GM20000 (cell line): Measurements from ENCODE around the gene MYL6B.
"Not testable (repeated sequence)": the region's sequence is repeated elsewhere in the genome, so short reads cannot be mapped to it uniquely, and the experiment has no call there.

ENCODE experiments used
- DNase-seq: peaks from one replicate; pipeline ENCODE4 v3.0.0; 2012; ENCODE audit warnings: low spot score
- TF ChIP-seq, protein P1 (sequence below): IDR thresholded peaks from 2 replicates; pipeline ENCODE4 v1.5.1; 2012; ENCODE audit warnings: mild to moderate bottlenecking, control low read depth; ENCODE audit errors: extremely low read depth, missing control alignments

MYL6B gene

DNA sequence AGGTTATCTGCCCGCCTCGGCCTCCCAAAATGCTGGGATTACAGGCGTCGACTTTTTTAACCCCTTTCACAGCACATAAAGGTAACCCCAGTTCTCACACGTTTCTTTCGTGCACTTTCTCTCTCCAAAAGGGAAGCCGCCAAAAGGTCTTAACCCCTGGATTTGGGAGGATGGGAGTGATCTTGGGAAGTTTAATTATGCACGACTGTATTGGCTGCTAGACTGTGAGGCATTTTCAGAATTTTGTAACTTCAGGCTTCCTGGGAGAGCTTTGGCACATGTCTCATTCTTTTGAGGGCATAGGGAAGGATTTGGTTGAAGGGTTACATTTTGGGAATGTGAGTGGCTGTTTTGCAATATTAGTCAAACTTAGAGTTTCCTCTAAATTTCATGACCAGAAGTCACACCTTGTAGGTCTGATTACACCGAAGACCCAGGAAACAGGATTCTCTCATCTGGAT, 38.3 kb downstream of the MYL6B start:
- TF ChIP-seq, protein P1, sequence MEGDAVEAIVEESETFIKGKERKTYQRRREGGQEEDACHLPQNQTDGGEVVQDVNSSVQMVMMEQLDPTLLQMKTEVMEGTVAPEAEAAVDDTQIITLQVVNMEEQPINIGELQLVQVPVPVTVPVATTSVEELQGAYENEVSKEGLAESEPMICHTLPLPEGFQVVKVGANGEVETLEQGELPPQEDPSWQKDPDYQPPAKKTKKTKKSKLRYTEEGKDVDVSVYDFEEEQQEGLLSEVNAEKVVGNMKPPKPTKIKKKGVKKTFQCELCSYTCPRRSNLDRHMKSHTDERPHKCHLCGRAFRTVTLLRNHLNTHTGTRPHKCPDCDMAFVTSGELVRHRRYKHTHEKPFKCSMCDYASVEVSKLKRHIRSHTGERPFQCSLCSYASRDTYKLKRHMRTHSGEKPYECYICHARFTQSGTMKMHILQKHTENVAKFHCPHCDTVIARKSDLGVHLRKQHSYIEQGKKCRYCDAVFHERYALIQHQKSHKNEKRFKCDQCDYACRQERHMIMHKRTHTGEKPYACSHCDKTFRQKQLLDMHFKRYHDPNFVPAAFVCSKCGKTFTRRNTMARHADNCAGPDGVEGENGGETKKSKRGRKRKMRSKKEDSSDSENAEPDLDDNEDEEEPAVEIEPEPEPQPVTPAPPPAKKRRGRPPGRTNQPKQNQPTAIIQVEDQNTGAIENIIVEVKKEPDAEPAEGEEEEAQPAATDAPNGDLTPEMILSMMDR: no peak
- DNase-seq: no peak

DNA sequence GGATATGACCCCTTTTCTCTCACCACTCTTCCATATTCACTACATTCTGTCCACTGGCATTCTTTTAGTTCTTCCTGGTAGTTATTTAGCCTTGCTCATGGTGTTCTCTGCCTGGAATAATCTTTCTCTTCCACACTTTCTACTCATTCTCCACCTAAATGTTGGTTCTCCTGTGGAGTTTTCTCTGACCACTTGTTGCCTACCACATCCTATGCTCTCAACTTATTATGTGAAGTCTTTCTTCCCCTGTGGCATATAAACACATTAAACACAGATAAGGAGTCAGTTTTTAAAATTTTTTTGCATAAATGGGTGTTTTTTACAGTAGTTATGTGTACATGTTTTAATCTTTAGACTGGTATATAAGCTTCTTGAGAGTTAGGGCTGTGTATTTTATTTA, 40.2 kb downstream of the MYL6B start:
- TF ChIP-seq, protein P1: no peak
- no peak for DNase-seq

DNA sequence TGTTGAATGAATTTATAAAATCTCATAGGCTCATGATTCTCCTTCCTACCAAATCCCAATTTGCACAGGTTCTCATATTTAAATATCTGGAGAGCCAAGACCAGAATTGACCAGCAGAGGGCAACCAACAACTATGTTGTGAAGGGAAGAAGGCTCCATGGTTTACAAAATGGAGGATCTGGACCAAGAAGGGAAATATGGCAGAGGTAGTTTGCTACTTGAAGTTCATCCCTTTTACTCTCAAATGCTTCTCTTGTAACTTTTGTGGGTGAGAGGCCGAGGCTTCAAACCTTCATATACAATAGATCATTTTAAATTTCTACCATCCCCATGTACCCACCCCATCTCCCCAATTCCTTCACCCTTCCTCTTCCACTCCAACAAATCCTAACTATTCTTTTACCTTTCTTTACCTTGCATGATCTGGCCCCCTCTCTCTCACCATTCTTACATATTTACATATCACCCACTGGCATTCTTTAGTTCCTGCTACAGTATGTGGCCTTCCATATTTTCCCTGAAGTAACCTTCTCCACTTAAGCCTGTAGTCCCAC, 40.7 kb downstream of the MYL6B start:
- TF ChIP-seq, protein P1: no peak
- DNase-seq: peak; percentile 81

DNA sequence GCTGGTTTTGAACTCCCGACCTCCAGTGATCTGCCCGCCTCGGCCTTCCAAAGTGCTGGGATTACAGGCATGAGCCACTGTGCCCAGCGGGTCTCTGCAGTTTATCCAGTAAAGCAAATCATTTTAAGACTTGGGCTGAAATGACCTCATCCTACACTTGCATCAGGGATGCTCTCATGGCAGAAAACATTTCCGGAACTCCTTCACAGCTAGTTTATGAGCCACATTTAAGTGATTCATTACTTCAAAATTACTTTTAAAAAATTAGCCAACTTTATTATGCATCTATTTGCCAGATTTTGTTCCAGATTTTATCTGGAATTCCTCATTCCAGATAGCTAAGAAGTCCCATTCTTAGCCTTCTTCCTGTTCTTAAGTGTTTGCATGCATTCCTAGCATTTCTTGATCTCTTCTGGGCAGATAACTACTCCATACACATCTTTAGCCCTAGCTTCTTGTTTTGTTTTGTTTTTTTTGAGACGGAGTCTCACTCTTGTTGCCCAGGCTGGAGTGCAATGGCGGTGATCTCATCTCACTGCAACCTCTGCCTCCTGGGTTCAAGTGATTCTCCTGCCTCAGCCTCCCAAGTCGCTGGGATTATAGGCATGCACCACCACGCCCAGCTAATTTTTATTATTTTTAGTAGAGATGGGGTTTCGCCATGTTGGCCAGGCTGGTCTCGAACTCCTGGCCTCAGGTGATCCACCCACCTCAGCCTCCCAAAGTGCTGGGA, 44.6 kb downstream of the MYL6B start:
- not testable (repeated sequence) for DNase-seq

DNA sequence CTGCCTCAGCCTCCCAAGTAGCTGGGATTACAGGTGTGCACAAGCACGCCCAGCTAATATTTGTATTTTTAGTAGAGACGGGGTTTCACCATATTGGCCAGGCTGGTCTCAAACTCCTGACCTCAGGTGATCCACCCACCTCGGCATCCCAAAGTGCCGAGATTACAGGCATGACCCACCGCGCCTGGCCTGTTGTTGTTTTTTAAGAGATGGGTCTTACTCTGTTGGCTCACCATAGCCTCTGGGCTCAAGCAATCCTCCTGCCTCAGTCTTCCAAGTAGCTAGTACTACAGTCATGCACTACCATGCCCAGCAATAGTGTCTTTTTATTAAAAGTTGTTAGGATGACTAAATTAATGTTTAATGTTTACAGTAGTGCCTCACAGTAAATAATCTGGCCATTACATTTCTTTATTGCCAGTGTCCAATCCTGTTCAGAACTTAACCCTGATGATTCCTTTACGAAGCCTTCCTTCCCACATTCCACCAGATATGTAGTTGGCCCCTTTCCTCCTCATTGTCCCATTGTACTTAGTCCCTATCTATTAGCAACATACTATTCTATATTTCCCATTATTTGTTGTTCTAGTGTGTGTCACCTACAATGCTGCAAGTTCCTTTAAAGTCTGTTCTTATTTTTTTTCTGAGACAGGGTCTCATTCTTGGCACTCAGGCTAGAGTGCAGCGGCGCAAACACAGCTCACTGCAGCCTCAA, 45.7 kb downstream of the MYL6B start:
- DNase-seq: no peak

DNA sequence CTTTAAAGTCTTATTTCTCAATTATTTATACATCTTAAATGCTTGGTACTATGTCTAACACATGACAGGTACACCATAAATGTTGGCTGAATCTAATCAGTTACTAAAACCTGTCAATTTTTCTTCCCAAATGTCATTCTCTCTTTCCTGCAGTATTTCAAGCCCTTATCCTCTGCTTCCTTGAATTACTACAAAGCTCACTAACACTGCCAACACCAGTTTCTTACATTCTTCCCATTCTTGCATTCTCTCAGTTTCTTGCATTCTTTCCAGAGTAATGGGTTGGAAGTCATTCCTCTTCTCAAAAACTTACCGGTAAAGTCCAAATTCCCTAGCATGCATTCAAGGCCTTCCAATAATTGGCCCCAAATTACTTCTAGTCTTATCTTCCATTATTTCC, 46.4 kb downstream of the MYL6B start:
- TF ChIP-seq, protein P1: no peak
- DNase-seq: no peak

More for the DNA sequence above, 45.7 kb downstream of the MYL6B start:
- TF ChIP-seq, protein P1: no peak

DNA sequence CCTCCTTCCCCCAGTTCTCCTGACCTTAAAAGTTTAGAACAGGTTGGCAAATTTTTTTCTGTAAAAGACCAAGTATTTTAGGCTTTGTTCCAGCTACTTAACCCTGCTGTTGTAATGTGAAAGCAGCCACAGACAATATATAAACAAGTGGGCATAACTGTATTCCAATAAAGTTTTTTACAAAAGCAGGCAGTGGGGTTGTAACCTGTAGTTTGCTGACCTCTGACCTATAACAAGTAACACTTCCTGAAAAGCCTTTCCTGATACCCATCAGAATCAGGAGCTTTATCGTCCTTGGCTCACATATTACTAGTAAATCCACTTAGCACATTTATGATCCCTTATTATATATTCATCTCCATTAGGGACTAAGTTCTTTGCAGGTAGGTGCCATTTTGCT, 50.0 kb downstream of the MYL6B start:
- DNase-seq: no peak
- TF ChIP-seq, protein P1: no peak
